ENCODE data around the gene FKBP2. TPM values are rescaled to one million over a fixed set of nuclear protein-coding genes. Genes with fewer than 3 reads are reported as not detected.

The FKBP2 gene
- total RNA-seq, 1 donor from 2014 or later: 66.0 TPM

GRCh38 chr11:64275031-64275800 lies 34.3 kb downstream of the FKBP2 start:
- Histone ChIP-seq H3K27ac (no peak overlapping the region), H3K36me3 (peaks cover 0 to 12% of the 10 kb centered on the region in 2 donors), H3K4me3 (no peak overlapping the region), H3K27me3 (no peaks in the 10 kb centered on the region), H3K9me3 (no peaks in the 10 kb centered on the region), H3K4me1 (peaks cover 22% of the 10 kb centered on the region)
- TF ChIP-seq CTCF (IDR thresholded peaks at IDR 0.05): no peak
- no peak for TF ChIP-seq POLR2A (IDR thresholded peaks at IDR 0.05)
- TF ChIP-seq POLR2AphosphoS5 (IDR thresholded peaks at IDR 0.05; ENCODE audit: insufficient read depth in 1 of 2, low read depth in 1 of 2): no peak
- intact Hi-C loops (cut with DNase I): no loop called here
- no peak for DNase-seq (ENCODE audit: extremely low spot score in 2 of 2)

DNA sequence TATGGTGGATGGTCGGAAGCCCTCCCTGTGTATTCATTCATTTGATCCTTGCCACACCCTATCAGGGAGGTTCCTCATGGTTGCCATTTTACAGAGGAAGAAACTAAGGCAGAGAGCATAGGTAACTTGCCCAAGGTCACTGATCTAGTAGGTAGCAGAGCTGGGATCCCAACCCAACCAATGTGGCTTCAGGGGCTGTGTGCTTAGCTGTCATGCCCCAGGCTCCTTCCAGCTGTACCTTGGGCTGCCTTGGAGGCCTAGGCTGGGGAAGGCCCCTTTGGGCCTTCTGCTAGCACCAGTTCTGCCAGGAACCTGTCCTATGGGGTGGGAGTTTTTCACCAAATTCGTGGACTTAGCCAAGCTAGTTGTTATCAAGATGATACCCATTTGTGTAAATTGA lies 34.9 kb downstream of the FKBP2 start:
- Histone ChIP-seq H3K4me3 (no peak overlapping the region), H3K4me1 (peaks cover 22% of the 10 kb centered on the region), H3K9me3 (no peaks in the 10 kb centered on the region), H3K27me3 (no peaks in the 10 kb centered on the region), H3K36me3 (peaks cover 0 to 12% of the 10 kb centered on the region in 2 donors), H3K27ac (no peak overlapping the region)
- TF ChIP-seq CTCF (IDR thresholded peaks at IDR 0.05) (no peak), POLR2AphosphoS5 (IDR thresholded peaks at IDR 0.05; ENCODE audit: insufficient read depth in 1 of 2, low read depth in 1 of 2) (no peak), POLR2A (IDR thresholded peaks at IDR 0.05) (no peak)
- DNase-seq (ENCODE audit: extremely low spot score in 2 of 2): no peak
- intact Hi-C loops (cut with DNase I): no loop called here

DNA sequence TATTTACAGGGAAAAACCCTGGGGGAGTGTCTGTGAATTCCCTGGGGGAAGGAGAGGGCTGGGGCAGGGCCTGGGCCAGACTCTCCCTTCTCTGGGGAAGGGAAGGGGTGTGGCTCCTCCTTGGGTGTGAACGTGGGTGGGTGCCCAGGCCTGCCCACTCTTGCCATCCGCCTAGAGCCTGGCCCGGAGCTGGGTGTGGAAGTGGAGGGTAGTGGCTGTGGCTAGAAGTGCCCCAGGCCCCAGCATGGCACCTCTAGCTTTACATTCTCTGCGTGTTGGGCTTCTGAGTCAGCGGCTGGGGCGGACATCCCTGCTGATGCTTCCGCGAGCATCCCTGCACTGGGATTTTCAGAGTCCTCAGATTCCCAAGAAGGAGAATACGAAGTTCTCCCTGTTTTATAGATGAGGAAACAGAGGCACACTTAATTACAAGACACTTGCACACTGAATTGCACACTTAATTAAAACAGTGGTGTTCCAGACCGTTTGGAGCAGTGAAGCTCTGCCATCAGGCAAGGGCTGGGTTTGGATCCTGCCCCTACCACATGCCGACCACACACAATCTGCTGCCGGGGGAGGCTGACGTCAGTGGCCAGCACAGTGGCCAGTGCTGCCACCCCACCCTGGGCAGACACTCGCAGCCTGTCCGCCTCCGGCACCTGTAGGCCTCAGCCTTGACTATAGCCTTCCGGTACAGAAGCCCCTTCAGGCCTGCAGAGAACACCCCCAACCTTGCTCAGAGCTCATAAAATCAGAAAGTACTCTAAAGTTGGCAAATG lies 35.9 kb downstream of the FKBP2 start:
- Histone ChIP-seq H3K9me3 (no peaks in the 10 kb centered on the region), H3K36me3 (peaks cover 0 to 12% of the 10 kb centered on the region in 2 donors), H3K27ac (no peak overlapping the region), H3K27me3 (no peaks in the 10 kb centered on the region), H3K4me1 (peaks cover 17% of the 10 kb centered on the region), H3K4me3 (no peak overlapping the region)
- TF ChIP-seq POLR2AphosphoS5 (IDR thresholded peaks at IDR 0.05; ENCODE audit: insufficient read depth in 1 of 2, low read depth in 1 of 2) (no peak), POLR2A (IDR thresholded peaks at IDR 0.05) (no peak), CTCF (IDR thresholded peaks at IDR 0.05) (no peak)
- intact Hi-C loops (cut with DNase I): no loop called here
- DNase-seq (ENCODE audit: extremely low spot score in 2 of 2): no peak

GRCh38 chr11:64278576-64279190 lies 37.8 kb downstream of the FKBP2 start:
- intact Hi-C loops (cut with DNase I): no loop called here
- no peak overlapping the region for H3K4me3 ChIP-seq
- H3K4me1 ChIP-seq: peaks cover 27% of the 10 kb centered on the region
- H3K9me3 ChIP-seq: no peaks in the 10 kb centered on the region
- no peak for DNase-seq (ENCODE audit: extremely low spot score in 2 of 2)
- H3K27ac ChIP-seq: no peak overlapping the region
- TF ChIP-seq CTCF (IDR thresholded peaks at IDR 0.05) (no peak), POLR2AphosphoS5 (IDR thresholded peaks at IDR 0.05; ENCODE audit: insufficient read depth in 1 of 2, low read depth in 1 of 2) (no peak), POLR2A (IDR thresholded peaks at IDR 0.05) (no peak)
- H3K36me3 ChIP-seq: peaks cover 0 to 12% of the 10 kb centered on the region in 2 donors
- no peaks in the 10 kb centered on the region for H3K27me3 ChIP-seq
